GM18526 (cell line): Measurements from ENCODE around the gene FA2H.

Experiments used
- POLR2A ChIP-seq: IDR thresholded peaks from 3 replicates; pipeline ENCODE4 v1.6.1; 2011; ENCODE audit not compliant: insufficient read length; ENCODE audit errors: extremely low read depth

Gene FA2H

DNA sequence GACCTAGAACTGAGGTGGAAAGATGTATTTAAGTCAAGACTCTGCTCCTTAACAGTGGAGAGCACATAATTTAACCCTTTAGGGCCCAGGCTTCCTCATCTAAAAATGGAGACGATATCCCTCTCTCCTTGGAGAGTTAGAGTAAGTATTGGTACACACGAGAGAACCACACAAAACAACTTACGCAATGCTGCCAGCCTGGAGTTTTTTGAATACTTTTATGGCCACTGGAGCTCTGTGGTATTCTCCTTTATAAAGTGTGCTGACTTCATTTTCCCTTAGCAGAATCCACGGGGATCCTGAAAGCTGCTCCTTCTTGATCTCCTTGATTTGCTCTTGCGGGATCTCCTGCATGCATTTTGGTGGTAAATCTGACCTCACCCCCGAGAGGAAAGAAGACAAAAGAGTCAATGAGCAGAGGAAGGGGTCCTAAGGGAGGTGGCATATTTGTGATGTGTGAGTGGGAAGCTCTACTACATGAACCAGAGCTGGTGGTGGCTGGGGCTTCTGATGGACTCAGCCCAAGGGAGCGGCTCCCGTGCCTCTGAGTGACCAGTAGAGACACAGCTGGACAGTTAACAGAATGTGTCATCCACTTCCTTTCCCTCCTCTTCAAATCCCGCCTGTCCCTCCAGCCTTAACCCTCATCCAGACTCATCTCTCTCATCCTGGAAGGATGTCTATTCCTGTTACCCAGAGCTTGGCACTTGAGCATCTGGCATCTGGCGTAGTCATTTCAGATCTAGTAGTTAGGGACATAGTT is 83.3 kb downstream of the FA2H start:
- TF ChIP-seq POLR2A = no peak

DNA sequence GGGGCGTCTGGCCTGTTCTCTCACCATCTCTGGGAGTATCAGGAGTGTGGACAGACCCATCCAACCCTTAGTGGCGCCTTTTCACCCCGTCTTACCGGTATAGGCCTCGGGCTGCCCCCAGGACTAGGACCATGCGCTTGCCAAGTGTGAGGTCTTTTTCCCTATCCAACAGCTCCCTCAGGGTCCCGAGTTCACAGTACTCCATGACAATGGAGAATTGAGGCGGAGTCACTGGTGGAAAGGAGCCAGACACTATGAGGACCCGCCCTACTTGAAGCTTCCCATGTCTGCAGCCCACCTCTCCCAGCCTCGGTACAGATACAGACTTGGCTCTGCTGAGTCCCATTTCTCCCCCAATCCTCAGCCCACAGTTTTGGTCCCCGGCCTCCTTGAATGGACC is 92.1 kb downstream of the FA2H start:
- TF ChIP-seq POLR2A = no peak

DNA sequence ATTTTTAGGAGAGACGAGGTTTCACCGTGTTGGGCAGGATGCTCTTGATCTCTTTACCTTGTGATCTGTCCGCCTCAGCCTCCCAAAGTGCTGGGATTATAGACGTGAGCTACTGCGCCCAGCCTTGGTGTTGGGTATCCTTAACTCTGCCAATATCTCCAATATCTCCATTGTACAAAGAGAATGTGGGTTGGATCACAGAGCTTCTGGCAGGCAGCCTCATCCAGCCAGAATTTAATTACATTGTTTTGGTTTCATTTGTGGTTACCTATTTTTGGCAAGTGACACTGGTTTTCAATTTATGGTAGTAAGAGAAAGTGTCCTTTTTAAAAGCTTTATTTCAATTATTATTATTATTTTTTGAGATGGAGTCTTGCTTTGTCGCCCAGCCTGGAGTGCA is 93.9 kb downstream of the FA2H start:
- TF ChIP-seq POLR2A = no peak

DNA sequence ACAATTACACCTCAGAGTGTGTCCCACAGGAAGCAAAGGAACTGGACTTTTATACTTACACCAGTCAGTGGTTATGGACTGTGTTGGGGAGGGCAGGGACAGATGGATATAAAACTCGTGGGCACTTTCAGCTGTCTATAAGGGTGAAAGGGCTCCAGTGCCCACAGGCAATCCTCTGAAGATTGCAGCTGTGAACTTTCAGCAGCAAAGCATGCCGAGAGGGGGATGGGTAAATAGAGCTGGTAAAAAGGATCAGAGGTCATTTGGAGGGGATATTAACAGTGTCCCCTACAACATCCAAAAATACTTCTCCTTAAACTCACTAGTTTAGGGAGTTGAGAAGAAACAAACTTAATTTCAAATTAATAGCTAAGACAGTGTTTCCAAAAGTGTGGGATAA is 94.6 kb downstream of the FA2H start:
- TF ChIP-seq POLR2A = no peak

DNA sequence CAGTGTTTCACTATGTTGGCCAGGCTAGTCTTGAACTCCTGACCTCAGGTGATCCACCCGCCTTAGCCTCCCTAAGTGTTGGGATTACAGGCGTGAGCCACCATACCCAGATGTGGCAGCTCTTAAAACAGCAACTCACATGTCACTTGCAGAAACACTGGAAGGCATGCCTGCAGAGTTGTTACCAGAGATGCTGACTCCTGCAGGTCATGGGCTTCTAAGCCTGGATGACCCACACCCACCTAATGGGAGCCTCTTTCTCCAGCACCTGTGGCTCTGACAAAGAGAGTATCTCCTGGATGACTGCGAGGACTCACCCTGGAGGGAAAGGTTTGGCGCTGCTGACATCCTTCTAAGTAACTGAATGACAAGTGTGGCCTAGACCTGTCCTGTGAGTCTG is 96.8 kb downstream of the FA2H start:
- no peak for TF ChIP-seq POLR2A

DNA sequence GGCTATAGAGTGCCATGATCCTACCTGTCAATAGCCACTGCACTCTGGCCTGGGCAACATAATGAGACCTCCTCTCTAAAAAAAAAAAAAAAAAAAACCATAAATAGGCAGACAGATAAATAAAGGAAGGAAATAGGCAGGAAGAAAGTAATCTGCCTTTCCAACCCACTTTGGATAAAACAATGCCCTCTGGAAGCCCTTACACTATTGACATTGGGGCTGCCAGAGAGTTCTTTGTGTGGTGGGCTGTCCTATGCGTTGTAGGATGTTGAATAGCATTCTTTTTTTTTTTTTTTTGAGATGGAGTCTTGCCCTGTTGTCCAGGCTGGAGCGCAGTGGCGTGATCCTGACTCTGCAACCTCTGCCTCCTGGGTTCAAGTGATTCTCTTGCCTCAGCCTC is 100.7 kb downstream of the FA2H start:
- TF ChIP-seq POLR2A = no peak

DNA sequence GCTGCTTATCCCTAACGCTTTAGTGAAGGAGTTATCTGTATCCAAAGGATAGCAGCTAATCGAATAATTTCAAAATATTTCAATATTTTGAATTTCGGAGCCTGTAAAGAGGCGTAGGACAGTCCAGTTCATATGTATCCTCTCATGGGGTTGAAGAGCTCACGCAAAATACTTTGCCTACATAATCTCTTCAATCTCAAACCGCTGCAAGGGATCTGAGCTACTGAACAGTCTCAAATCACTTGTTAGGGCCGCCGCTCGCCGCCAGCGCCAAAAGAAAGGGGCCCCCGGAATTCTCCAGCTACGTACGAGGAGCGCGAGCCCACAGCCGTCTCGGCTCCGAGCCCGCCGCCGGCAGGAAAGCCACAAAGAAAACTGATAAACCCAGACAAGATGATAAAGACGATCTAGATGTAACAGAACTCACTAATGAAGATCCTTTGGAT is 107.3 kb downstream of the FA2H start:
- no peak for TF ChIP-seq POLR2A

DNA sequence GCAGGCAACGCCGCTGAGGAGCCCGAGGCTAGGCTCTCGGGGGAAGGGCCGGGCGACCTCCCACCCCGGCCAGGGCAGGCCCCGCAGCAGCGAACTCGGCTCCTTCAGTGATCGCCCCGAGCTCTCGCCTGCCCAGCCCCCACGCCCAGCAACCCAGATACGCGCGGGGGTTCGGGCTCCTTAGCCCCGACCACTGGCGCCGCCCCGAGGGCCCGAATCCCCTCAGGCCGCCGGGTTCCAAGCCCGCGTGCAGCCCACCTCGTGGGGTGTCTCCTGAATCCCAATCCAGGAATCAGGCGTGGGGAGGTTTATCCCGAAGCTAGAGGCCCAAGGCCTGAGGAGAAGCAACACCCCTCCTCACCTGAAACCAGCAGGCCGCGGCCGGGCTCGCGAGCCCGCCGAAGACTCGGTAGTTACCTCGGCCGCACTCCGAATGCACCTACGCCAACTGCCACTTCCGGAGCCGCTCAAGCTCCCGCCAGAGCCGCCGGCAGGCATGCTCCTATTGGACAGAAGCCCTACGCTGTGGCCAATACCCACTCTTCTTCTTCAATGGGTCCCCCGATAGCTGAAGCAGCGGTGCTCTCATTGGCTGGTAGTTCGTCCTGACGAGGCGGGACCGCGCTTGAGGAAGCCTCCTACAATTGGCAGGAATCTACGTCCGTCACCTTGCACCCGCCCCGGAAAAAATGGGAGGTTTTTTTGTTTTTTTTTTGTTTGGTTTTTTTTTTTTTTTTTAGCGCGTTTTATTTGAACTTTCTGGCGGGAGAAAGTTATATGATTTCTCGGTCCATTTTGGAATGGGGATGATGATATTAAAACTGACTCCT is 108.0 kb downstream of the FA2H start, which contains the start of gene RFWD3:
TSS of gene RFWD3 (minus strand) at position 453 of the 830 bp plus-strand sequence. CDS start 5,428 bp downstream, outside the sequence.
- peak; percentile 73 for TF ChIP-seq POLR2A

DNA sequence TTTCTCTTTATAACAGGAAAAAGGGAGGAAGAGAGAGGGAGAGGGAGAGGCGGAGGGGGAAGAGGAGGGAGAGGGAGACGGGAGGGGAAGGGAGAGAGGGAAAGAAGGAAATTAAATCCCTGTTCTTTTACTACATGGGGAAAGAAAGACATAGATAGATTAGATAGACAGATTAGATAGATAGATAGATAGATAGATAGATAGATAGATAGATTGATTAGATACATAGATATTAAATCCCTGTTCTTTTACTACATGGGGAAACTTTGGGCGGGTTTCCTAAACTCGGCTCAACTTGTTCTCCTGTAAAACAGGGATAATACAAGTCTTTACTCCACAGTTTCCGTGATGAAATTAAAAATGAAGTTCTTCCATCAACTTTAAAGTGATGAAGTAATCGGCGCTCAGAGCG is 108.6 kb downstream of the FA2H start:
- no peak for TF ChIP-seq POLR2A
